ENCODE data around the gene FERMT2. TPM values are rescaled to one million over a fixed set of nuclear protein-coding genes. Genes with fewer than 3 reads are reported as not detected.
A peak's percentile ranks its signal among the peaks of the same experiment; 100 is the strongest.

FERMT2 gene
- total RNA-seq, 2 donors from 2014 or later: 197 to 225 TPM

DNA sequence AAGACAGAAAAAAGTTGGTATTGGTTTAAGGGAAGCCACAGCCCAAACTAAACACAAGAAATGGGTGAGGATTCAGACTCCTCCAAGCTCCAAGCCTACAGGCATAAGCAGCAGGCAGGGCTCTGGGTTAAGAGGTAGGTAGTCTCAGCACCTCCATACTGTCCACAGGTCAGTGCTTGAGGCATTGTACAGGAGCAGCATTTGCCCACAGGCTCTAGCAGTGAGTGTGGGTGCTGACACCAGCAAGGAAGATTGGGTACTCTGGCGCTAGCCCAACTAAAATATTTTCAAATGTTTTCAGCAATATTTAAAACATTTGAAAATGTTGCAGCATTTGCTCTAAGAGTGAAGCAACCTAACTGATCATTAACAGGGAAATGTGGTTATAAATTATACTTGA, 33.1 kb downstream of the FERMT2 start:
- Histone ChIP-seq H3K27ac (peak overlapping the region; percentile 67 to 89), H3K4me3 (no peak overlapping the region), H3K4me1 (ENCODE audit: control insufficient read depth in 1 of 2, low read depth in 2 of 2) (peaks cover 61 to 85% of the 10 kb centered on the region in 2 donors), H3K36me3 (no peaks in the 10 kb centered on the region), H3K9me3 (no peaks in the 10 kb centered on the region), H3K27me3 (replicated peaks; ENCODE audit: insufficient read depth) (no peaks in the 10 kb centered on the region)
- TF ChIP-seq, protein P1, sequence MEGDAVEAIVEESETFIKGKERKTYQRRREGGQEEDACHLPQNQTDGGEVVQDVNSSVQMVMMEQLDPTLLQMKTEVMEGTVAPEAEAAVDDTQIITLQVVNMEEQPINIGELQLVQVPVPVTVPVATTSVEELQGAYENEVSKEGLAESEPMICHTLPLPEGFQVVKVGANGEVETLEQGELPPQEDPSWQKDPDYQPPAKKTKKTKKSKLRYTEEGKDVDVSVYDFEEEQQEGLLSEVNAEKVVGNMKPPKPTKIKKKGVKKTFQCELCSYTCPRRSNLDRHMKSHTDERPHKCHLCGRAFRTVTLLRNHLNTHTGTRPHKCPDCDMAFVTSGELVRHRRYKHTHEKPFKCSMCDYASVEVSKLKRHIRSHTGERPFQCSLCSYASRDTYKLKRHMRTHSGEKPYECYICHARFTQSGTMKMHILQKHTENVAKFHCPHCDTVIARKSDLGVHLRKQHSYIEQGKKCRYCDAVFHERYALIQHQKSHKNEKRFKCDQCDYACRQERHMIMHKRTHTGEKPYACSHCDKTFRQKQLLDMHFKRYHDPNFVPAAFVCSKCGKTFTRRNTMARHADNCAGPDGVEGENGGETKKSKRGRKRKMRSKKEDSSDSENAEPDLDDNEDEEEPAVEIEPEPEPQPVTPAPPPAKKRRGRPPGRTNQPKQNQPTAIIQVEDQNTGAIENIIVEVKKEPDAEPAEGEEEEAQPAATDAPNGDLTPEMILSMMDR (IDR thresholded peaks at IDR 0.05): no peak
- ATAC-seq (ENCODE audit: insufficient number of reproducible peaks, low FRiP score, low read depth) (no peak), DNase-seq (ENCODE audit: low spot score) (no peak)

GRCh38 chr14:52914295-52914694, 36.6 kb downstream of the FERMT2 start:
- TF ChIP-seq, protein P1 (IDR thresholded peaks at IDR 0.05): no peak
- Histone ChIP-seq H3K4me1 (ENCODE audit: control insufficient read depth in 1 of 2, low read depth in 2 of 2) (peaks cover 52 to 86% of the 10 kb centered on the region in 2 donors), H3K27ac (peak overlapping the region; percentile 11 to 21), H3K27me3 (replicated peaks; ENCODE audit: insufficient read depth) (no peaks in the 10 kb centered on the region), H3K4me3 (no peak overlapping the region), H3K36me3 (peaks cover 1% of the 10 kb centered on the region), H3K9me3 (no peaks in the 10 kb centered on the region)
- DNase-seq (ENCODE audit: low spot score) (no peak), ATAC-seq (ENCODE audit: insufficient number of reproducible peaks, low FRiP score, low read depth) (no peak)

GRCh38 chr14:52913271-52913670, 37.6 kb downstream of the FERMT2 start:
- no peak for ATAC-seq (ENCODE audit: insufficient number of reproducible peaks, low FRiP score, low read depth)
- peak overlapping the region; percentile 13 to 52 for H3K27ac ChIP-seq
- TF ChIP-seq, protein P1 (IDR thresholded peaks at IDR 0.05): no peak

DNA sequence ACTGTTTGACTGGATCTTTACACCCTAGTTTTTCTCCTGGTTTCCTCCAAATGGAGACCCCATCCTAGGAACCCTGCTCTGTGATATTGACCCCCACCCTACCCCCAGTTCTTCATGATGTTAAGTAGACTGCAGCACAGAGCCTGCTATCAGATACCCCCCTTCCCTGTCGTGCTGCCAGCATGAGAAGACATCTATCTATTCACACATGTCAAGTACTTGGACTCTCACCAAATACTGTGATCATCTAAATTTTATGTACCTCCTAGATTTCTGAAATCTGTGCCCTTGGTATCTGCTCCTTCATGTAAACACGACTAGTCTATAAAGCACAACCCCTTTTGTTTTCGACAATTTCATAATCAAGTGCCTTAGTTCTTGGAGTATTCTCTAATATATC, 38.9 kb downstream of the FERMT2 start:
- ATAC-seq (ENCODE audit: insufficient number of reproducible peaks, low FRiP score, low read depth) (no peak), DNase-seq (ENCODE audit: low spot score) (no peak)
- H3K27me3 ChIP-seq (replicated peaks; ENCODE audit: insufficient read depth): no peaks in the 10 kb centered on the region
- peaks cover 30 to 83% of the 10 kb centered on the region in 2 donors for H3K4me1 ChIP-seq (ENCODE audit: control insufficient read depth in 1 of 2, low read depth in 2 of 2)
- peaks cover 7% of the 10 kb centered on the region for H3K36me3 ChIP-seq
- TF ChIP-seq, protein P1 (IDR thresholded peaks at IDR 0.05): no peak
- H3K27ac ChIP-seq: peak overlapping the region; percentile 3 to 52
- no peaks in the 10 kb centered on the region for H3K9me3 ChIP-seq
- no peak overlapping the region for H3K4me3 ChIP-seq

More at GRCh38 chr14:52913271-52913670, 37.6 kb downstream of the FERMT2 start:
- DNase-seq (ENCODE audit: low spot score): no peak
- no peak overlapping the region for H3K4me3 ChIP-seq
- H3K36me3 ChIP-seq: peaks cover 7% of the 10 kb centered on the region
- H3K4me1 ChIP-seq (ENCODE audit: control insufficient read depth in 1 of 2, low read depth in 2 of 2): peaks cover 42 to 86% of the 10 kb centered on the region in 2 donors
- H3K27me3 ChIP-seq (replicated peaks; ENCODE audit: insufficient read depth): no peaks in the 10 kb centered on the region
- H3K9me3 ChIP-seq: no peaks in the 10 kb centered on the region

DNA sequence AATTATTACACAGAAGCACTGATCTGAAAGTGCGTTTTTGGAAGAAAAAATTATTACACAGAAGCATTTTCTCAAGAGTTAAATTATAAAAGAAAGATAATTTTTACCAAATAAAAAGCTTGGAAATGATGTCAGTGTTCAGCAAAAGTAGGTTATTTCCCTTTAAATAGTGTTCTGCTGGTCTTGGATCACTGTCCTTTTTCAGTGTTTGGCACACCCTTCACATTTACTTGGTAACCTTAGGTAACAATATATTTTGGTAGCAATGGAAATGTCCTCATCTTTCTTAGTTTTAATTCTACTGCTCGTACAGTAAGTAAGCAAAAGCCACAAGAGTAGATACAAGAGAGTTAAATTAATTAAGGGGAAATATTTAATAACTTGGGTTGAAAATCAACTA, 40.3 kb downstream of the FERMT2 start:
- ATAC-seq (ENCODE audit: insufficient number of reproducible peaks, low FRiP score, low read depth) (no peak), DNase-seq (ENCODE audit: low spot score) (no peak)
- TF ChIP-seq, protein P1 (IDR thresholded peaks at IDR 0.05): no peak
- Histone ChIP-seq H3K9me3 (no peaks in the 10 kb centered on the region), H3K4me1 (ENCODE audit: control insufficient read depth in 1 of 2, low read depth in 2 of 2) (peaks cover 33 to 91% of the 10 kb centered on the region in 2 donors), H3K4me3 (peak overlapping the region; percentile 20), H3K27me3 (replicated peaks; ENCODE audit: insufficient read depth) (no peaks in the 10 kb centered on the region), H3K36me3 (peaks cover 7% of the 10 kb centered on the region), H3K27ac (peak overlapping the region; percentile 45 to 75)

All from thoracic aorta (tissue), 2 donors.